H1 (cell line): Measurements from ENCODE around the gene STX5. TPM values are rescaled to one million over a fixed set of nuclear protein-coding genes. Genes with fewer than 3 reads are reported as not detected.

Source experiments
- CTCF ChIA-PET: fragments of 300-600 bp; sonication (Branson Sonifier 250); formaldehyde crosslinking; loops from one replicate; lab custom pipeline; 2021; ENCODE audit not compliant: partially characterized antibody; lab: Charles Lee
- POLR2A ChIA-PET: fragments of 300-600 bp; sonication (Branson Sonifier 250); formaldehyde crosslinking; loops from one replicate; lab custom pipeline; 2021; ENCODE audit warnings: inconsistent platforms; ENCODE audit not compliant: partially characterized antibody; lab: Charles Lee
- DNase-seq, 2 experiments: peaks; one replicate each; pipeline versions ENCODE4 v3.0.0 to v3.0.0-alpha.2; 2010 to 2022; ENCODE audit warnings: low spot score in 2 of 2, low read depth in 1 of 2, mixed read lengths in 1 of 2
- FAIRE-seq: peaks from 2 replicates; lab custom pipeline; 2011; peaks lifted over from hg19 to GRCh38; lab: Jason Lieb, UNC
- H2AFZ ChIP-seq: 2 replicates; pipeline ENCODE4 v1.8.1; 2012; ENCODE audit warnings: low read length, inconsistent platforms
- H2AK5ac ChIP-seq: 2 replicates; pipeline ENCODE4 v1.6.1; 2013; ENCODE audit warnings: low read depth, low read length
- H2BK120ac ChIP-seq: replicated peaks from 2 replicates; pipeline ENCODE3; 2013; ENCODE audit warnings: low read depth, low read length, inconsistent platforms
- H2BK12ac ChIP-seq: 2 replicates; pipeline ENCODE4 v1.6.1; 2013; ENCODE audit warnings: low read depth, low read length
- H2BK15ac ChIP-seq: 2 replicates; pipeline ENCODE4 v1.6.1; 2013; ENCODE audit warnings: low read length
- H2BK20ac ChIP-seq: 2 replicates; pipeline ENCODE4 v1.6.1; 2013; ENCODE audit warnings: low read length
- H2BK5ac ChIP-seq: 2 replicates; pipeline ENCODE4 v1.6.1; 2013; ENCODE audit warnings: low read depth, low read length
- H3K14ac ChIP-seq: 2 replicates; pipeline ENCODE4 v1.6.1; 2013; ENCODE audit warnings: inconsistent platforms; ENCODE audit not compliant: insufficient read length
- H3K18ac ChIP-seq: 2 replicates; pipeline ENCODE4 v1.6.1; 2013; ENCODE audit warnings: low read length; ENCODE audit errors: extremely low read depth
- H3K23ac ChIP-seq: 2 replicates; pipeline ENCODE4 v1.6.1; 2013; ENCODE audit warnings: inconsistent platforms; ENCODE audit not compliant: insufficient read length
- H3K23me2 ChIP-seq: 2 replicates; pipeline ENCODE4 v1.6.1; 2013; ENCODE audit warnings: low read depth, low read length
- H3K27ac ChIP-seq: 2 replicates; pipeline ENCODE4 v1.6.1; 2011; ENCODE audit warnings: low read depth, low read length, inconsistent platforms
- H3K27me3 ChIP-seq, 4 experiments: replicated peaks in 1 of 4; 1 replicate in 1 of 4; 2 replicates in 3 of 4; pipeline versions ENCODE4 v1.6.1 to v1.8.1; 2011 to 2013; ENCODE audit warnings: low read length in 3 of 4, mild to moderate bottlenecking in 3 of 4, inconsistent platforms in 2 of 4, mixed read lengths in 2 of 4, moderate library complexity in 1 of 4; ENCODE audit not compliant: control insufficient read depth in 3 of 4, insufficient read depth in 3 of 4; ENCODE audit errors: extremely low read depth in 1 of 4
- H3K36me3 ChIP-seq, 4 experiments: 2 replicates each; pipeline versions ENCODE4 v1.6.1 to v1.8.1; 2011 to 2013; ENCODE audit warnings: mild to moderate bottlenecking in 4 of 4, low read length in 3 of 4, moderate library complexity in 2 of 4, control low read depth in 1 of 4, inconsistent platforms in 1 of 4; ENCODE audit not compliant: insufficient read depth in 4 of 4, control insufficient read depth in 2 of 4
- H3K4ac ChIP-seq: replicated peaks from 2 replicates; pipeline ENCODE3; 2013; ENCODE audit warnings: low read length, low read depth, mixed read lengths, inconsistent platforms; ENCODE audit not compliant: insufficient read length
- H3K4me1 ChIP-seq, 4 experiments: replicated peaks in 1 of 4; 1 replicate in 1 of 4; 2 replicates in 3 of 4; pipeline versions ENCODE4 v1.6.1 to v1.8.1; 2011 to 2013; ENCODE audit warnings: low read length in 3 of 4, inconsistent platforms in 2 of 4, mixed read lengths in 1 of 4; ENCODE audit not compliant: insufficient read depth in 4 of 4, control insufficient read depth in 3 of 4
- H3K4me2 ChIP-seq, 2 experiments: 2 replicates each; pipeline versions ENCODE4 v1.6.1 to v1.8.1; 2011 to 2013; ENCODE audit warnings: low read depth in 2 of 2, low read length in 2 of 2, control low read depth in 1 of 2, inconsistent platforms in 1 of 2, mild to moderate bottlenecking in 1 of 2; ENCODE audit not compliant: insufficient read depth in 1 of 2
- H3K4me3 ChIP-seq, 4 experiments: fragments of 200-600, 300-600 bp in 1 of 4; sonication (generic), shearing (Covaris generic), sonication (Bioruptor Twin) in 1 of 4; 2 replicates each; pipeline versions ENCODE4 v1.5.1 to v1.8.1; 2011 to 2016; ENCODE audit warnings: low read length in 4 of 4, low read depth in 3 of 4, control low read depth in 2 of 4, inconsistent platforms in 2 of 4, mild to moderate bottlenecking in 2 of 4, mixed read lengths in 1 of 4, moderate library complexity in 1 of 4; ENCODE audit not compliant: insufficient read depth in 2 of 4; ENCODE audit errors: extremely low read depth in 1 of 4
- H3K56ac ChIP-seq: replicated peaks from 2 replicates; pipeline ENCODE3; 2013; ENCODE audit warnings: low read depth, mild to moderate bottlenecking, mixed read lengths, low read length, inconsistent platforms; ENCODE audit not compliant: insufficient read length
- H3K79me1 ChIP-seq: 2 replicates; pipeline ENCODE4 v1.6.1; 2013; ENCODE audit warnings: low read depth, low read length, control low read depth
- H3K79me2 ChIP-seq, 2 experiments: 2 replicates each; pipeline versions ENCODE4 v1.6.1 to v1.8.1; 2012 to 2013; ENCODE audit warnings: low read length in 2 of 2, mild to moderate bottlenecking in 2 of 2, inconsistent platforms in 1 of 2; ENCODE audit not compliant: insufficient read depth in 2 of 2, control insufficient read depth in 1 of 2
- H3K9ac ChIP-seq, 4 experiments: replicated peaks in 1 of 4; 1 replicate in 1 of 4; 2 replicates in 3 of 4; pipeline versions ENCODE4 v1.6.1 to v1.8.1; 2011 to 2013; ENCODE audit warnings: low read depth in 3 of 4, low read length in 3 of 4, control low read depth in 2 of 4, mild to moderate bottlenecking in 2 of 4, moderate library complexity in 2 of 4, inconsistent platforms in 1 of 4; ENCODE audit errors: extremely low read depth in 1 of 4
- H3K9me3 ChIP-seq, 2 experiments: 2 replicates each; pipeline versions ENCODE4 v1.6.1 to v1.8.1; 2012 to 2013; ENCODE audit warnings: mild to moderate bottlenecking in 2 of 2, moderate library complexity in 2 of 2, control low read depth in 1 of 2, inconsistent platforms in 1 of 2, low read depth in 1 of 2, low read length in 1 of 2, mixed read lengths in 1 of 2; ENCODE audit not compliant: insufficient read depth in 2 of 2
- H4K20me1 ChIP-seq, 2 experiments: replicated peaks in 1 of 2; 2 replicates each; pipeline versions ENCODE3 to v1.8.1; 2011 to 2013; ENCODE audit warnings: inconsistent platforms in 2 of 2, low read length in 2 of 2, mild to moderate bottlenecking in 1 of 2; ENCODE audit not compliant: insufficient read depth in 2 of 2, control insufficient read depth in 1 of 2
- H4K5ac ChIP-seq: 2 replicates; pipeline ENCODE4 v1.6.1; 2013; ENCODE audit warnings: low read length, low read depth, mixed read lengths, inconsistent platforms; ENCODE audit not compliant: insufficient read length
- H4K8ac ChIP-seq: 2 replicates; pipeline ENCODE4 v1.8.0; 2013; ENCODE audit warnings: mild to moderate bottlenecking, moderate library complexity, low read length, inconsistent platforms; ENCODE audit not compliant: insufficient read depth; ENCODE audit errors: extremely low read depth
- H4K91ac ChIP-seq: replicated peaks from 2 replicates; pipeline ENCODE3; 2013; ENCODE audit warnings: low read length, mixed read lengths, inconsistent platforms; ENCODE audit not compliant: insufficient read length
- GABPA ChIP-seq: IDR thresholded peaks from 2 replicates; pipeline ENCODE4 v1.6.1; 2011; ENCODE audit warnings: mild to moderate bottlenecking, low read length, moderate library complexity, borderline replicate concordance; ENCODE audit not compliant: insufficient read depth
- KDM1A ChIP-seq: fragments of 200-600, 300-600 bp; sonication (generic); IDR thresholded peaks from 2 replicates; pipeline ENCODE4 v1.7.1; 2016; ENCODE audit warnings: mild to moderate bottlenecking, low read length, borderline replicate concordance
- POLR2AphosphoS5 ChIP-seq: IDR thresholded peaks from 2 replicates; pipeline ENCODE4 v1.6.1; 2011; ENCODE audit warnings: low read depth, low read length
- RAD21 ChIP-seq, 2 experiments: IDR thresholded peaks in 1 of 2; conservative IDR thresholded peaks in 1 of 2; 2 replicates each; pipeline ENCODE4 v1.6.1; 2011; ENCODE audit warnings: low read depth in 2 of 2, low read length in 2 of 2, improper control_type of control experiment in 1 of 2, inconsistent platforms in 1 of 2, mild to moderate bottlenecking in 1 of 2, moderate library complexity in 1 of 2
- RNF2 ChIP-seq: fragments of 200-900, 300-1000 bp; sonication (generic); IDR thresholded peaks from 2 replicates; pipeline ENCODE4 v1.7.1; 2016; ENCODE audit warnings: borderline replicate concordance, low read depth, mild to moderate bottlenecking, antibody characterized with exemption, low read length; ENCODE audit not compliant: poor library complexity, severe bottlenecking; ENCODE audit errors: missing control alignments
- SP4 ChIP-seq: IDR thresholded peaks from 2 replicates; pipeline ENCODE4 v1.6.1; 2012; ENCODE audit warnings: low read length, inconsistent platforms
- TEAD4 ChIP-seq: IDR thresholded peaks from 2 replicates; pipeline ENCODE4 v1.6.1; 2012; ENCODE audit warnings: low read depth, low read length, inconsistent platforms, mixed read lengths
- WGBS, 2 experiments: shearing (Covaris generic) in 1 of 2; methylation state at CpG; one replicate each; pipeline versions ENCODE4 v1.1.6 to v1.1.7; 2013 to 2015; ENCODE audit warnings: low lambda C conversion rate in 2 of 2, mixed read lengths in 2 of 2, inconsistent platforms in 1 of 2, low coverage in 1 of 2, missing lambda C conversion rate in 1 of 2; ENCODE audit not compliant: insufficient replicate concordance in 2 of 2, insufficient coverage in 1 of 2, insufficient read length in 1 of 2; ENCODE audit errors: extremely low coverage in 1 of 2, missing lambda C conversion rate in 1 of 2; 5-methylcytosine and 5-hydroxymethylcytosine counted together
- polyA plus RNA-seq, 7 experiments: library from polyadenylated mRNA; depleted of rRNA in 3 of 7; stranded (reverse) in 5 of 7; unstranded in 2 of 7; fragments of >200 nt in 5 of 7; fragments of 200-250 nt in 2 of 7; gene quantifications; 1 replicate in 5 of 7; 2 replicates in 1 of 7; 4 replicates in 1 of 7; pipeline versions ENCODE4 v1.2.1 to v1.2.3, GENCODE V29; 2011 to 2013; ENCODE audit warnings: missing spikeins in 2 of 7, mixed read lengths in 2 of 7
- total RNA-seq: library from RNA; stranded (reverse); fragmentation: NEBNext Ultra II Directional; extraction: Animal tissue kit (Norgen Biotek cat#: 25700); gene quantifications from 2 replicates; pipeline ENCODE4 v1.2.1, GENCODE V29; 2021
- TF ChIP-seq, protein P1 (sequence below): IDR thresholded peaks from 2 replicates; pipeline ENCODE4 v1.6.1; 2011; ENCODE audit warnings: low read depth, mild to moderate bottlenecking, low read length; ENCODE audit not compliant: insufficient read depth

The STX5 gene
- total and polyA plus RNA-seq, 2 of the 8 experiments (the other 6 are each of a cell fraction or from before 2014, with no cell fraction given): 24.2 to 28.5 TPM

DNA sequence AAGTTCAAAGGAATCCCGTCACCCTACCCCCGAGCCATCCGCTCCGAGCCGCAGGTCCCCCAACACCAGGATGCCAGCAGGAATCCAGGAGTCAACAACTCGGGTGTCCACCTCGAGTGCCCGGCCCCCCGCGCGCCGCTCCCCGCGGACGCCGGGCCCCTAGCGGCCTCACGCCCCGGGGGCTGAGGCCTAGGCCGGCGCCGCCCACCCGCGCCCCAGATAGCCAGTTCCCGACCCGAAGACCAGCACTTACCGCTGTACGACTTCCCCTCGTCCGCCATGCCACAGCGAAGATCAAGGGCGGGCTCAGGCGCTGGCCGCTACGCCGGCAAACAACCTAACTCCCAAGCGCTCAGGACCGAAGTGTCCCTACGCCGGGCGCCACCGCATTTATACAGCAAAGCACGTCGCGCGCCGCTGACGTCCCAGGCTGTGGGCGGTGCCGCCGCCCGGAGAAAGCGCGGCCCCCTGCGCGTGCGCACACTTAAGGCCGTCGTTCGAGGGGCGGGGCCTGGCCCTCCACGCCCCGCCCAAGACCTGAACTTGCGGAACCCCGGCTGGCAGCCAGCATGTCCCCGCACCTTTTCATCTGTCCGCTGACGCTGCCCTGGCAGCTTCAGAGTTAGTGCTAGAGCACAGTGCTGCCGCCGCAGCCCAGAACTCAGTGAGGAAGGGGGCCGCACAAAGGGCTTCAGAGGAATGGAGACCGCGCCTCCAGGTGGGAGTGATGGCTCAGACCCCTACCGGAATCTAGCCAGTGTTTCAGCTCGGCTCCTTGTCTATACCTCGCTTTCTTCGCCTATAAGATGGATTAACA, 26.6 kb downstream of the STX5 start, which contains the start of gene NXF1:
TSS of gene NXF1 (minus strand) at position 365 of the 817 bp plus-strand sequence. CDS start at position 281, 84 bp downstream.
- peaks cover 5 to 18% of the 10 kb centered on the region in 2 experiments; a peak in 3 of 4 replicates for H3K79me2 ChIP-seq
- peak within 1 kb of the TSS; percentile 81; the same call in 1 of the 2 replicates for H4K8ac ChIP-seq
- CTCF ChIA-PET: interaction anchor here (0.6 to 1.6 kb wide), 6 partner anchors 18 to 1695 kb away, joined by 3 to 5 read pairs (median 4); partner anchors contain the start of gene TMEM179B
- peaks cover 6% of the 10 kb centered on the region; the same call in 1 of the 2 replicates for H3K79me1 ChIP-seq
- H4K5ac ChIP-seq: peak within 1 kb of the TSS; percentile 53
- no peak within 1 kb of the TSS for H2BK120ac ChIP-seq
- peaks cover 14 to 27% (median 21%) of the 10 kb centered on the region in 4 experiments for H3K36me3 ChIP-seq
- peaks cover 4% of the 10 kb centered on the region; the same call in 1 of the 2 replicates for H3K23me2 ChIP-seq
- DNase-seq (peak; percentile 96 to 100), FAIRE-seq (no peak)
- H3K56ac ChIP-seq: peak within 1 kb of the TSS; percentile 43
- 0 out of 2 replicates have a peak within 1 kb of the TSS, but pooled peaks have one; percentile 3 for H2BK5ac ChIP-seq
- H4K91ac ChIP-seq: no peak within 1 kb of the TSS
- H3K27ac ChIP-seq: peak within 1 kb of the TSS; percentile 48; the same call in 1 of the 2 replicates
- POLR2A ChIA-PET: interaction anchor here (0.6 to 10.0 kb wide), 47 partner anchors 7 to 759 kb away, joined by 3 to 251 read pairs (median 7); partner anchors contain the start of genes B3GAT3, BSCL2, C11orf98 and CSKMT
- peaks cover 0 to 5% (median under 1%) of the 10 kb centered on the region in 4 experiments; a peak in 1 of 7 replicates for H3K4me1 ChIP-seq
- H3K27me3 ChIP-seq: no peaks in the 10 kb centered on the region
- H2BK12ac ChIP-seq: no peak within 1 kb of the TSS
- H3K4me3 ChIP-seq: peak within 1 kb of the TSS; percentile 66 to 85 (median 81)
- H3K9me3 ChIP-seq: no peaks in the 10 kb centered on the region
- H2BK20ac ChIP-seq: no peak within 1 kb of the TSS
- H2AFZ ChIP-seq: no peak within 1 kb of the TSS
- no peak within 1 kb of the TSS for H2AK5ac ChIP-seq
- peak within 1 kb of the TSS; percentile 81 to 93 for H3K4me2 ChIP-seq
- H3K18ac ChIP-seq: peak within 1 kb of the TSS; percentile 89; the same call in 1 of the 2 replicates
- peak within 1 kb of the TSS; percentile 77 to 84 (median 78) for H3K9ac ChIP-seq
- no peak within 1 kb of the TSS for H3K23ac ChIP-seq
- no peak within 1 kb of the TSS for H2BK15ac ChIP-seq
- no peak within 1 kb of the TSS for H3K4ac ChIP-seq
- 1% methylated on average over 74 of the region's 77 CpGs; no CpG with 5 or more reads in 1 of the 2 experiments for WGBS, 2 experiments
- H3K14ac ChIP-seq: no peak within 1 kb of the TSS
- H4K20me1 ChIP-seq: peaks cover 2 to 3% of the 10 kb centered on the region in 2 experiments
- TF ChIP-seq TEAD4 (no peak), SP4 (no peak), GABPA (0 out of 2 replicates have a peak, but pooled peaks have one; percentile 17), RNF2 (no peak), RAD21 (IDR thresholded peaks at IDR 0.05 in 1 of 2, conservative IDR thresholded peaks at IDR 0.05 in 1 of 2; ENCODE audit: low read depth in 2 of 2, low read length in 2 of 2) (0 out of 4 replicates have a peak, but pooled peaks of 1 of the 2 experiments have one; percentile 4), POLR2AphosphoS5 (peak; percentile 100), KDM1A (no peak)
- TF ChIP-seq, protein P1, sequence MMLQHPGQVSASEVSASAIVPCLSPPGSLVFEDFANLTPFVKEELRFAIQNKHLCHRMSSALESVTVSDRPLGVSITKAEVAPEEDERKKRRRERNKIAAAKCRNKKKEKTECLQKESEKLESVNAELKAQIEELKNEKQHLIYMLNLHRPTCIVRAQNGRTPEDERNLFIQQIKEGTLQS: peak; percentile 86
